GM06990 (cell line): ENCODE results near the gene AGBL4.

Experiments
- DNase-seq: peaks from one replicate; pipeline ENCODE4 v3.0.0-alpha.2; 2011; ENCODE audit not compliant: insufficient read length; ENCODE audit errors: extremely low read depth
- H3K27me3 ChIP-seq: replicated peaks from 2 replicates; pipeline ENCODE4 v1.6.0; 2011; ENCODE audit warnings: low read length; ENCODE audit not compliant: control insufficient read depth, insufficient read depth
- H3K36me3 ChIP-seq: 2 replicates; pipeline ENCODE4 v1.5.1; 2011; ENCODE audit warnings: low read length; ENCODE audit not compliant: control insufficient read depth, insufficient read depth
- H3K4me3 ChIP-seq: replicated peaks from 2 replicates; pipeline ENCODE4 v1.5.1; 2011; ENCODE audit warnings: low read depth, mild to moderate bottlenecking, control low read depth, low read length
- TF ChIP-seq, protein P1 (sequence below): IDR thresholded peaks from 2 replicates; pipeline ENCODE4 v1.5.1; 2011; ENCODE audit warnings: low read length, control low read depth, mild to moderate bottlenecking, inconsistent platforms; ENCODE audit not compliant: insufficient read depth, poor library complexity, severe bottlenecking

Gene AGBL4

DNA sequence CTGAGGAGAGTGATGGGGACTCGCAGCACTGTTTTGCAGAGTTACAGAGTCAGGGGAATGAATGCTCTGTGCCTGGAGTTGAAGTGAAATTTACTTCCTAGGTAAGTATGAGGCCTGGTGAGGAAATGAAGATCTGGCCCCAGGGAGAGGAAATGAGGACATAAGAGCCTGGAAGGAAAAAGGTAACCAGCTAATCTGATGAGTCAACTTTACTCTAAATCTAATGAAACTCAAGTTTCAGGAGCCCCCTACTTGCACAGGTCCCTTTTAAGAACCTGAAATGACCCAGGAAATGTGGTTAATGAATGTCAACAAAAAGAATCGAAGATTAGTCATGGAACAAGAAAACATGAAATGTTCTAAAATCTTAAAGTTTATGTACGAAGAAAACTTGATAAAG lies 599.0 kb downstream of the AGBL4 start:
- no peak overlapping the region for H3K4me3 ChIP-seq
- no peak for DNase-seq
- TF ChIP-seq, protein P1, sequence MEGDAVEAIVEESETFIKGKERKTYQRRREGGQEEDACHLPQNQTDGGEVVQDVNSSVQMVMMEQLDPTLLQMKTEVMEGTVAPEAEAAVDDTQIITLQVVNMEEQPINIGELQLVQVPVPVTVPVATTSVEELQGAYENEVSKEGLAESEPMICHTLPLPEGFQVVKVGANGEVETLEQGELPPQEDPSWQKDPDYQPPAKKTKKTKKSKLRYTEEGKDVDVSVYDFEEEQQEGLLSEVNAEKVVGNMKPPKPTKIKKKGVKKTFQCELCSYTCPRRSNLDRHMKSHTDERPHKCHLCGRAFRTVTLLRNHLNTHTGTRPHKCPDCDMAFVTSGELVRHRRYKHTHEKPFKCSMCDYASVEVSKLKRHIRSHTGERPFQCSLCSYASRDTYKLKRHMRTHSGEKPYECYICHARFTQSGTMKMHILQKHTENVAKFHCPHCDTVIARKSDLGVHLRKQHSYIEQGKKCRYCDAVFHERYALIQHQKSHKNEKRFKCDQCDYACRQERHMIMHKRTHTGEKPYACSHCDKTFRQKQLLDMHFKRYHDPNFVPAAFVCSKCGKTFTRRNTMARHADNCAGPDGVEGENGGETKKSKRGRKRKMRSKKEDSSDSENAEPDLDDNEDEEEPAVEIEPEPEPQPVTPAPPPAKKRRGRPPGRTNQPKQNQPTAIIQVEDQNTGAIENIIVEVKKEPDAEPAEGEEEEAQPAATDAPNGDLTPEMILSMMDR: no peak
- H3K36me3 ChIP-seq: no peaks in the 10 kb centered on the region
- no peaks in the 10 kb centered on the region for H3K27me3 ChIP-seq

DNA sequence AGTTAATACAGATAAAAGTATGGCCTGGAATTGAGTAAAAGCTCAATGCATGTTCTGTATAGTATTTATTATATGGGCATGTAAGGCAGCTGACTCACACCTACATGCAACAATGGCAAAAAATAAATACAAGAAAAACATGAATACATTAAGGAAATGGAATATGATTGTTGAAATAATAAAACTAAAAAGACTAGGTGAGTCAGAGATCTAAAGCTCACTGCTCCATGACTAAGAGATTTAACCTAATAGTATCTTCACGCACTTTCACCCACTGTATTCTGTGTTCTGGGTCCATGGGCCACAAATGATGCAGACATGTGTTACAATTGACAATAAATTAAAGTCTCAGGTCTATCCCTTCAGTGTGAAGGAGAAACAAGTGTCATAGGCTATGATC lies 607.0 kb downstream of the AGBL4 start:
- TF ChIP-seq, protein P1: no peak
- H3K4me3 ChIP-seq: no peak overlapping the region
- H3K36me3 ChIP-seq: no peaks in the 10 kb centered on the region
- H3K27me3 ChIP-seq: no peaks in the 10 kb centered on the region
- DNase-seq: no peak

DNA sequence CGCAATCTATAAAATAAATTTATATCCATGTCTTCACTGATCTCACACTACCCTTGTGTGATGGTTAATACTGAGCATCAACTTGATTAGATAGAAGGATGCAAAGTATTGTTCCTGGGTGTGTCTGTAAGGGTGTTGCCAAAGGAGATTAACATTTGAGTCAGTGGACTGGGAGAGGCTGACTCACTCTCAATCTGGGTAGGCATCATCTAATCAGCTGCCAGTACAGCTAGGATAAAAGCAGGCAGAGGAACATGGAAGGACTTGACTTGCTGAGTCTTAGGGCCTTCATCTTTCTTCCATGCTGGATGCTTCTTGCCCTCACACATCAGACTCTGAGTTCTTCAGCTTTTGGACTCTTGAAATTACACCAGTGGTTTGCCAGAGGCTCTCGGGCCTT lies 615.4 kb downstream of the AGBL4 start:
- TF ChIP-seq, protein P1: no peak
- Histone ChIP-seq H3K36me3 (no peaks in the 10 kb centered on the region), H3K4me3 (no peak overlapping the region), H3K27me3 (no peaks in the 10 kb centered on the region)
- no peak for DNase-seq

DNA sequence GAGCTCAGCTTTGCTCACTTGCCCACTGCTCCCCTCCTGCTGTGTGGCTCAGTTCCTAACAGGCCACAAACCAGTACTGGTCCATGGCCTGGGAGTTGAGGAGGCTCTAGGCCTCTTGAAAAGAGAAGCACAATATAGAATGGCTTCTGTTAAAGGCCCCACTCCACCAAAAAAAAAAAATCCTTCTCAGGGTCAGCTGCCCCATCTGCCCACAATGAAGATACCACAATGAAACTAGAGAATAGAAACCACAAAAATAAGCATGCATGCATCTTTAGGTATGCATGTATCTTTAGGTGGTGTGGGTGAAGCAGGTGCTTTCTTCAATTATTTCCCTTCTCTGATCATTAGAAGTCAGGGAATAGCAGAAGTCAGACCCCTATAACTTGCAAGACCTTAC lies 626.7 kb downstream of the AGBL4 start:
- H3K4me3 ChIP-seq: no peak overlapping the region
- H3K27me3 ChIP-seq: no peaks in the 10 kb centered on the region
- DNase-seq: no peak
- no peaks in the 10 kb centered on the region for H3K36me3 ChIP-seq
- TF ChIP-seq, protein P1: no peak

- no peaks in the 10 kb centered on the region for H3K36me3 ChIP-seq
- TF ChIP-seq, protein P1: no peak
- no peaks in the 10 kb centered on the region for H3K27me3 ChIP-seq
- DNase-seq: no peak
- H3K4me3 ChIP-seq: no peak overlapping the region
These were observed 629.6 kb downstream of the AGBL4 start for GRCh38 chr1:49394200-49394599.

DNA sequence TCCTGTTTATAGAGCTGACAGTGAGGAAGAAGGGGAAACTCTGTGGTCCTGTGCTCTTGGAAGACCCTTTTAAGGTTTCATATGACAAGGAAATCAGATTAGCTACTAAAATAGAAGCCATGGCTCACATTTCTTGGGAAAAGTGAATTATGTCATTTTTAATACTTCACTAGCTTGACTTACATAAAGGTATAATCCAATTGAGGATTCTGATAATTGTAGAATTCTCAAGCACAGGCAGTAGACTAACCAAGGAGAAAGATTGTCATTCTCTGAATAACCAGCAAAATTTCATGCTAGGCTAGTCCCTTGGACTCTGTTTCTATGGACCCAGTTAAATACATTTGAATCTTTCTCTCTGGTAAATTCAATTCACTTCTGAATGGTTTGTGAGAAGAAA lies 634.1 kb downstream of the AGBL4 start:
- no peak overlapping the region for H3K4me3 ChIP-seq
- H3K36me3 ChIP-seq: no peaks in the 10 kb centered on the region
- H3K27me3 ChIP-seq: no peaks in the 10 kb centered on the region
- TF ChIP-seq, protein P1: no peak
- DNase-seq: no peak
